ENCODE results near the gene ADGRV1.
"Not testable (repeated sequence)": the region's sequence is repeated elsewhere in the genome, so short reads cannot be mapped to it uniquely, and the experiment has no call there.

Gene ADGRV1

DNA sequence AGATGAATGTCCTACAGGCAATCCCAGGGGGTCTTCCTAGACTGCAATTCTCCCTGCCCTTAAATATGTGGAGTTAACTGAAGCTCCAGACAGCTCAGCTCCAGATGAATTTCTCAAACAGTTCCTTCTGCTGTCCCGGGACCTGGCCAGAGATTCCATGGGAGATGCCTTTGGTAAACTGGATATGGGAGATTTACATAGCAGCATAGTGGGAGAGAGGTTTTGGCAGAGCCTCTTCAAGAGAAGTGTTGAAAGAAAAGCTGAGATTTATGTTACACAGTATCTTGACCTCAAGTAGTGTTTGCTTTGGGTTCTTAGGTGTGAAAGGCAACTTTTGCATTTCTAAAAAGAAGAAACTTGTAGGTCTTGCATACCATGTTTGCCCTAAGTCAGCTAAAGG is 459.6 kb downstream of the ADGRV1 start:
- in situ Hi-C loops (cut with HindIII; ENCODE audit: low pct_ligation_motif_present, low pct_unique_long_range_greater_than_20kb, low sequenced_read_pairs), result no loop called here
- DNase-seq, result no peak

DNA sequence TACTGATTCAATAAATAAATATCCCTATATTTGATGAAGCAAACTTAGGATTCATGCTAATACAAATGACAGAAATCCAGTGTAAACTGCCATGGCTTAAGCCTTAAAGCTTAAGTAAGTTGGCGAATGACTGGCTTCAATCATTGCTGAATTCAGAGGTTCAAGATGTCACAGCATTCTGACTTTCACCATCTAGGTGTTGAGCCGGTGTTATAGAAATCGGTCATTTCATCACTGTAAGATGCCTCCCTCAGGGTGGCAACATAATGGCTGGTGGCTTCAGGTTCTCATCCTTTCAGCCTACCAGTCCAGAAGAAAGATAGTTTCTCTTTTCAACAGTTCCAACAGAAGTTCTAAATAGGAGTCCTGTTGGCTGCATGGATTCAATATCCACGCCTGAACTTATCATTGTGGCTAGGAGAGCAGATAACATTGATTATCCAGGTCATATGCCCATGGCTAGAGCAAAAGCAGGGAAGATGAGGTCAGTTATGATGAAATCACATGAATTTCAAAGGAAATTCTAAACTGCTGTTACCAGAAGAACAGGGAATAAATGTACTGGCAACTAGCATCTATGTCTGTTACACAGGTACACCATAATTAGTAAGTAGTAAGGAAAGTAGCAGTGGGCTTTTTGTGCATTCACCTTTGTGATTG is 460.2 kb downstream of the ADGRV1 start:
- in situ Hi-C loops (cut with HindIII; ENCODE audit: low pct_ligation_motif_present, low pct_unique_long_range_greater_than_20kb, low sequenced_read_pairs), result no loop called here
- DNase-seq, result no peak

DNA sequence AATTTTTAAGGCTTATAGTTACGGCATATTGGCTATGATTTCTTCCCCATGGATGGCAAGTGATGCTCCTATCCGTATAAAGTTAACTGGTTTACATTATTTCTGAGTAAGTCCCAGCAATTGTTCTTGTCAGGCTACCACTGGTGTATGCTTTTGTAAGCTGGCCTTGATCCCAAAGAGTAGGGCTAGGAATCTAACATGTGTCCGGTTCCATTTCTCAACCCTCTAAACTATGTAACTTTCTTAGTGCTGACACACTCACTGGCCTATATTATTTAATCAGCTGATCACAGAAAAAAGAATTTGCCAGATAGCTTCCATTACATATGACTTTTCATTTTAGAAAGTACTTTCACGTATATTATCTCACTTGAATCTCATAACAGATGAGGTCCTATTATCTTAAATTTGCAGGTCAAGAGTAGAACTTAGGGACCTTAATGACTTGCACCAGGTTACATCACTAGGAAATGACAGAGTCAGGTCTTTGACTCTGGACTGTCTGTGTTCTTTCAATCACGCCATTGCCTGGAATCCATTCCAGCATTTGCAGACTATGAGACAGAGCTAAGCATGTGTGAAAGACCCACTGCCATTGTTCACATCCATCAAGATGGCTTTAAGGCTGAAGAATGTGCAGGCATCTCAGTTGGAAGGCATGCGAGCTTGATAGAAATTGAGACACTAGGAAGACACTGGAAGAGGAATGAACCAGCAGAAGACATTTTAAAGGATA is 461.6 kb downstream of the ADGRV1 start:
- no peak for DNase-seq
- in situ Hi-C loops (cut with HindIII; ENCODE audit: low pct_ligation_motif_present, low pct_unique_long_range_greater_than_20kb, low sequenced_read_pairs), result no loop called here

DNA sequence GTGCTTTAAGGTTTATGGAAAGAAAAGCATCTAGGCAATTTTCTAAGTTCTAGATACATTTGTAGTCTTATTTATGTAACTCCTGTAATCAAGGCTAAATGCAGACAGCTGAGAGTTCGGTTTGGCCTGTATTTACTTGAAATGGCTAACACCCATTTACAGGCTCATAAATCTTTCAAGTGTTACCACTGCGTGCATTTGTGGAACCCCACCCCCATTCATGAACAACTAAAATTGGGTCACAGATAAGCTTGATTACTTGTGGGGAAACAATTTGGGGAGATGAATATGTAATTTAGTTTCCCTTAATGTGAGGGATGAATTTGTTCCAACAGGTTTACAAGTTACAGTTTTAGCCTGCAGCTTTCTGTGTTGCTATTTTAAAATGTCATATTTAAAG is 463.9 kb downstream of the ADGRV1 start:
- no peak for DNase-seq
- in situ Hi-C loops (cut with HindIII; ENCODE audit: low pct_ligation_motif_present, low pct_unique_long_range_greater_than_20kb, low sequenced_read_pairs), result no loop called here

DNA sequence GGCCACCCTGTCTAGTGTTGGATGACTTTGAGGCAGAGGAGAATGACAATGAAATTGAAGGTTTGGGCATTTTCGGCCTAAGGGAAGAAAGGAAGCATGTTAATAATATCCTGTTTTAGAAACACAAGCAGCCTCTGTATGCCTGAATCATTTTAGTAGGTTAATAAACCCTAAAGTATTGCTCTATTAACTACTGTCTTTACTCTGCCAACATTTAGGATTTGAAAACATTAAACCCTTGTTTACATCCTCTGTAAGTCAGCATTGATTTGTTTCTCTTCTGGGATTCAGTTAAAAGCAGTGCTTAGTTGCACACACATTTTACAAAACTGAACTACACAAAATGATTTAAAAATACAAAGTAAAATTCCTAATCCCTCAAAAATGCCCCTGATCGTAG is 465.6 kb downstream of the ADGRV1 start:
- in situ Hi-C loops (cut with HindIII; ENCODE audit: low pct_ligation_motif_present, low pct_unique_long_range_greater_than_20kb, low sequenced_read_pairs), result no loop called here
- no peak for DNase-seq

DNA sequence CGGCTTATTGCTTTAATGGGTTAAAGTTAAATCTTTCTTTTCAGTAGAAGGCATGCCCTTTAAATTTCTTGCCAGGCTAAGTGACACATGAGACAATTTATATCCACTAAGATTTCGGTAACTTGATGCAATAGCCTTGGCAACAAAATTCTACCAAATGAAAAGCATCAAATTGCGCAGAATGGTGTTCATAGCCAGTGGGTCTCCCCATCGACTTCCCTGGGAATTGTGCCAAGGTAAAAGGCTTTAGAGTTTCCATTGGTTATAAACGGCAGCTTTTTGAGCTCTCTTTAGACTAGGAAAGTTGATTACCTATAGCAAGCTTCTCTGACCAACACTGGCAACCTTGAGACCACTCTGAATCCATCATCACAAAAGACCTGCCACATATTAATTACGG is 466.1 kb downstream of the ADGRV1 start:
- in situ Hi-C loops (cut with HindIII; ENCODE audit: low pct_ligation_motif_present, low pct_unique_long_range_greater_than_20kb, low sequenced_read_pairs), result no loop called here
- no peak for DNase-seq

DNA sequence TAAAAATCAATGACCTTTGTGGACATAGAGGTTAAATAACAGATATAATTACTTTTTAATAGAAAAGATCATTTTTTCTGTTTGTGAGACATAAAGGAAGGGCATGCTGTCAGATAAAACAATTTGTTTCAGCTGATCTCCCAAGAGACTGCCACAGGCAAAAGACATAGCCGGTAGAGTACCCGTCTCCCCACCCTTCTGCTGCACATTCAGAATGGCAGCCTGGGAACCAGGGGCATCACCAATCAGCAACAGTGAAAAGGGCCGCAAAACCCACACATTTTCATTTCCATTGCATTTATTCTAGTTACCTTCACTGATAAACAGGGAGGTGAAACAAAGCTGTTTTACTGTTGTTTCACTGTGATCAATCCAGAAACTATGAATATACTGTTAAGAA is 466.9 kb downstream of the ADGRV1 start:
- in situ Hi-C loops (cut with HindIII; ENCODE audit: low pct_ligation_motif_present, low pct_unique_long_range_greater_than_20kb, low sequenced_read_pairs), result no loop called here
- no peak for DNase-seq

DNA sequence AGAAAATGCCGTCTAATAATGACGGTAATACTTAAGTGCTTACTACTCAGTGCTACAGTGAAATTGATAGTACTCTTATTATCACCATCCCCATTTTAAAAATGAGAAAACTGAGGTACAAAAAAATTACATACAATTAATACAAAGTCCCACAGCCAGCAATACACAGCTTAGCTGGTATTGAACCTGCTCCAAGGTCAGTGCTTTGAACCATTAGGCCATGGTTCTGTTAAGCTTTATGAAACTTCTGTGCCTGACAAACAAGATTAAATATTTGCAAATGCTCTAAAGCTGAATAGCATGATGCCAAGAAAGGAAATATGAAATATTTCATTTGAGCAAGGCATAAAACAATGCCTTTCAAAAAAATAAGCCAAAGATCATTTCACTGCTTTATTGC is 467.4 kb downstream of the ADGRV1 start:
- in situ Hi-C loops (cut with HindIII; ENCODE audit: low pct_ligation_motif_present, low pct_unique_long_range_greater_than_20kb, low sequenced_read_pairs), result no loop called here
- DNase-seq, result no peak

DNA sequence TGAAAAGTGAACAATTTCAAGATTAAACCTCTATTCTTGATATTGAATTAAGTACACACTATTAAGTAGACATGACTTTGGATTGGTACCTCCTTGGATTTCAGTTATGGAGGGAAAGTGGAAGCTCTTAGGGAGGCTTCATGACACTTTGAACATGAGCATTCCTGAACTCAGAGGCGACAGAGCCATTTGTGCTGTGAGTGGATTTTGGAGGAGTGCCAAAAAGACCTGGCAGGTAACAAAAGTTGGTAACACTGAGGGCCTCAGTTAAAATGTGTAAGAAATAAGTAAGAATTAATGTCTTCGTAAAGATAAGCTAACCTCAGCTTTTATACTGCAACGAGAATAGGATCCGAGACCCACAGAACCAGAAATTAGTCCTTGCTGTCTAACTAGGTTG is 467.9 kb downstream of the ADGRV1 start:
- DNase-seq, result no peak
- in situ Hi-C loops (cut with HindIII; ENCODE audit: low pct_ligation_motif_present, low pct_unique_long_range_greater_than_20kb, low sequenced_read_pairs), result no loop called here

DNA sequence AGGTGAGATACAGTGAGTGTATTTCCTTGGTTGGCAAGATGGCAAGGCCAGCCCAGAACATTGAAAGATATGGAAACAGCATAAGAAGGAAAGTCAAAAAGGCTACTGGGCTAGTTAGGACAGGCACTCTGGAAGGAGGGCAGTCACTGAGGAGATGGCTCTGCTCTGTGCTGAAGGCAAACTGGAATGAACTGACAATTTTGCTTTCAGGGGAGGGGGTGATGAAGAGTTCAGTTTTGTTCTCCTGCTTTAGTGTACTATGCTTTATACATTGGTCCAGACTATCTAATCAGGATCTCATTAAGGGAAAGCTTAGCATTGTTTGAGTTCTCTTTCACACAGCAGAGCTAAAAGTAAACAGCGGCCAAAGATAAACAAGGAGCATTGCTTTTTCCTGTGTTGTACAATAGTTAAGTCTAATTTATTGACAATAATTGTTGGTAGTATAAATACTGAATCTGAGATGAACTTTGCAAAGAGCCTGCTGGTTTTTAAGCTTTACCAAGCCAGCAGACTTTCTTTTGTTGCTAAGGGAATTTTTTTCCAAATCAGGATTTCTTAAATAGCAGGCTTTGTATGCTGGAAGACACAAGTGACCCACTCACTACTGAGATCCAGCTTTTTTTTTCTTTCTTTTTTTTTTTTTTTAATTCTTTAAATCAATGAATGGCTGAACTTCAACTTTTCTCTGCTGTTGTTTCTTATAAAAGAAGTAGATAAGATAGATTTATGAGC is 469.0 kb downstream of the ADGRV1 start:
- no peak for DNase-seq
- in situ Hi-C loops (cut with HindIII; ENCODE audit: low pct_ligation_motif_present, low pct_unique_long_range_greater_than_20kb, low sequenced_read_pairs), result no loop called here

DNA sequence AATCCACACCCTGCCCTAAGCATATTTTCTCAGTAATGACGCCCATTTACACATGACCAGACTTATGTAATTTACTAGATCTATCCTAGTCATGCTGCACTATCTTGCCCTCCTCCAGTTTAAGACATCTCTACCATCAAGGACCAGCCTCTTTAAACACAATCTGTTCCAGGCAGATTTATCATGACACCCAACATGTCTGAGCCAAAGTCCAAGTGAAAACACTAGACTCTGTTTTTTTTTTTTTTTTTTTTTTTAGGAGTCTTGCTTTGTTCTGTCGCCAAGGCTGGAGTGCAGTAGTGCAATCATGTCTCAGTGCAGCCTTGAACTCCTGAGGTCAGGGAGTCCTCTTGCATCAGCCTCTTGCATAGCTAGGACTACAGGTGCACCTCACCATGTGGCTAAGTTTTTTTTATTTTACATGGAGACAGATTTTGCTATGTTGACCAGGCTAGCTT is 469.9 kb downstream of the ADGRV1 start:
- no peak for DNase-seq
- in situ Hi-C loops (cut with HindIII; ENCODE audit: low pct_ligation_motif_present, low pct_unique_long_range_greater_than_20kb, low sequenced_read_pairs), result no loop called here

DNA sequence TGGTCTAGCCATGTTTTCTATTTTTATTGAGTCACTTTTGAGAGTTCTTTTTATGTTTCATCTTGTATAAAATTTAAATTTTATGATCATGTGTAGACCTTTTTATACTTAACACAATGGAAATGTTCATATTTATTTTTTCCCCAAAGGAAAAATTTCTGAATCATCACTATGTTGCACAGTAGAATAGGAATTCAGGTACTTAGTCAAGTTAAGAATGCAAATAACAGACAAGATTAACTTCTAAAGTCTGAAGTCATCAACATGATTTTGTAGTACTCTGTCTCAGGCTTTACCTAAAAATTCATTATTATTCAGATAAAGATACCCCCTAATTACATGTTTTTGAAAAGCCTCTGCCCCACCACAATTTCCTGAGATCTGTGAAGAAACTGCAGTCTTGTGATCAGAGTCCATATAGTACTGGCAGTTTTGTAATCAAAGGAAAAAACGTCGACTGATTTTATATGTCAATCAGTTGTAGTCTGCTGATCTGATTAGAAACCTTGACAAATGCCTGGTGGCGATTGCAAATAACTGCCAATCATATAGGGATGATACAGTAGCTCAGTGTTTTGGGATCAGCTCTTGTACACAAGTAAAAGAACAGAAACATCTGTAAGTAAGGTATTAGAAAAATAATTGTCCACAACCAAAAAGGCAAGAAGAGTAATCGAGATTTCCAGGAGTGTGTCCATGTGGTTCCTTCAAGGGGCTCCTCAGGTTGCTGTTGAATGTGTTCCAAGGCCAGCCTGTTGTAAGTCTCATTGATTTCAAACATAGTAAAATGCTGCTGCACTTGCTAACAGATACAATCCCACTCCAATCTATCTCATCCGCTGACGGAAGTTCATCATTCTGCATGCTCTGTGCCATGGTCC is 472.2 kb downstream of the ADGRV1 start:
- DNase-seq, result no peak
- in situ Hi-C loops (cut with HindIII; ENCODE audit: low pct_ligation_motif_present, low pct_unique_long_range_greater_than_20kb, low sequenced_read_pairs), result no loop called here

DNA sequence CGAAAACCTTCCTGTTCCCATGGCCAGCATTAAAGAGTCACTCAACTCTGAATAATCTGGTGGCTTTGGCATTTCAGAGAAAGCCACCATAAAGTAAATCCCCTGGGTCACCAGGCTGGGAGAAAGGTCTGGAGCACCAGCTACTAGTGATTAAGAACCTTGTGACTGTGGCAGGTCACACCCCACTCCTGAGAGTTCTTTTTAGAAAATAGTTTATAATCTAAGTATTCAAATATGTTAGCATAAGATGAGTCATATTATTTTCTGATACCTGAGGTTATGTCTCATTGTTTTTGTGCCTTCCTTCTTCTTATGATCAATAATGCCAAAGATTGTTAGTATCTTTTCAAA is 472.8 kb downstream of the ADGRV1 start:
- DNase-seq, result no peak
- in situ Hi-C loops (cut with HindIII; ENCODE audit: low pct_ligation_motif_present, low pct_unique_long_range_greater_than_20kb, low sequenced_read_pairs), result no loop called here

DNA sequence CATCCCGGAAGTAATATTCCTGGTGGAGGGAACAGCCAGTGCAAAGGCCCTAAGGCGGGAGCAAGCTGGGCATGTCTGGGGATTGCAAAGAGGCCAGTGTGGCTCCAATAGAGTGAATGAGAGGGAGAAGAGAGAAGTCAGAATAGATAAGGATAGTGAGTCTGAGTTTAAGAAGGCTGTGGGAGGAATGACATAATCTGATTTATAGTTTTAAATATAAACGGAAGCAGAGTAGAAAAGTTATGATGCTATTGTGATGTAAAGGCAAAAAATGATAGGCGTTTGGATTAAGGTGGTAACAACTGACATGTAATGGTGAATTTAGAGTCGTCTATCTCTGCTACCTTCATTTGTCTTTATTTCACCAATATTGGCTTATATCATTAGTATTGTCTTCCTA is 473.5 kb downstream of the ADGRV1 start:
- DNase-seq, result no peak
- in situ Hi-C loops (cut with HindIII; ENCODE audit: low pct_ligation_motif_present, low pct_unique_long_range_greater_than_20kb, low sequenced_read_pairs), result no loop called here

DNA sequence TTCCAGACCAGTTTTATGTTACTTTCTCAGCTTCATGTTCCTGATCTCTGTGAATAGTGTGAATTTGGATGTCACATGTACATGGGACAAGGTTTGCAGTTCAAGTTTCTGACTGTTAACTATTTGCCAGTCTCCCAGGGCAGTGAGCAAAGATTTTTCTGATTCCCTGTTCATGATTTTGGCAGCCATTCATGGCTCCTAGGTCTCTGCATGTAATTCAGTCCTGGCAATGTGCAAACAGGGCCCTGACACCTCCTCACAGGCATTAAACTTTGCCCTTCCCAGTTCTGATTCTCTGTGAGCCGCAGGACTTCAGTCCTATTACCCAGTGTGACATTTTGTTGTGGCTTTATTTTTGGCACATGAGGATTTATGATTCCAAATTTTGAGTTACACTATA is 474.8 kb downstream of the ADGRV1 start:
- in situ Hi-C loops (cut with HindIII; ENCODE audit: low pct_ligation_motif_present, low pct_unique_long_range_greater_than_20kb, low sequenced_read_pairs), result no loop called here

DNA sequence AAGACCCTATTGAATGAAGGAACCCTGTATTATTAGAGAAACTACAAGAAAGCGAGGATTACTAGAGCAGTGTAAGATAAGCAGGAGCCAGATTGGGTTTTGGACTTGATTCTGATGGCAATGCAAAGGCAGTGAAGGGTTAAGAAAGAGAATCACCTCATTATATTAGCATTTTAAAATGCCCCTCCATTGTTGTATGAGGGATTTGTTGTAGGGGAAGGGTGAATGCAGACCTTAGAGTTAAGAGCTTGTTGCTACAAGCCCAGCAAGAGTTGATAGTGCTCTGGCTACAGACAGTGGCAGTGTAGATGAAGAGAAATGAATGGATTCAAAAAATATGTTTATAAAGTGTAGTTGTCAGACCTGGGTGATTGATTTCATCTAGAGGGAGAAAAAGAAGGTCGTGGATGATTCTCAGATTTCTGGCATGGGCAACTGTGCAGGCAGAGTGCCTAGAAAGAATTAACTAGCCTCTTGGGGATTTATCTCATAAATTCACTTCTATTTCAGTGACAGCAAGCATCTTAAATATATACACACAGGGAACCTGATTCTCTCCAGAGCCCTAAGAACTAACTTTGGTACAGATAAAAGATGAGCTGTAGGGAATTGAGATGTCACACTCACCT is 479.7 kb downstream of the ADGRV1 start:
- in situ Hi-C loops (cut with HindIII; ENCODE audit: low pct_ligation_motif_present, low pct_unique_long_range_greater_than_20kb, low sequenced_read_pairs), result no loop called here
- DNase-seq, result no peak

More for the DNA sequence above, 474.8 kb downstream of the ADGRV1 start:
- no peak for DNase-seq

DNA sequence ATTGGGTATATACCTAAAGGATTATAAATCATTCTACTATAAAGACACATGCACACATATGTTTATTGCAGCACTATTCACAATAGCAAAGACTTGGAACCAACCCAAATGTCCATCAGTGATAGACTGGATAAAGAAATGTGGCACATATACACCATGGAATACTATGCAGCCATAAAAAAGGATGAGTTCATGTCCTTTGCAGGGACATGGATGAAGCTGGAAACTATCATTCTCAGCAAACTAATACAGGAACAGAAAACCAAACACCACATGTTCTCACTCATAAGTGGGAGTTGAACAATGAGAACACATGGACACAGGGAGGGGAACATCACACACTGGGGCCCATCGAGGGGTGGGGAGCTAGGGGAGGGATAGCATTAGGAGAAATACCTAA is 482.5 kb downstream of the ADGRV1 start:
- DNase-seq; in situ Hi-C loops (cut with HindIII; ENCODE audit: low pct_ligation_motif_present, low pct_unique_long_range_greater_than_20kb, low sequenced_read_pairs): not testable (repeated sequence)

DNA sequence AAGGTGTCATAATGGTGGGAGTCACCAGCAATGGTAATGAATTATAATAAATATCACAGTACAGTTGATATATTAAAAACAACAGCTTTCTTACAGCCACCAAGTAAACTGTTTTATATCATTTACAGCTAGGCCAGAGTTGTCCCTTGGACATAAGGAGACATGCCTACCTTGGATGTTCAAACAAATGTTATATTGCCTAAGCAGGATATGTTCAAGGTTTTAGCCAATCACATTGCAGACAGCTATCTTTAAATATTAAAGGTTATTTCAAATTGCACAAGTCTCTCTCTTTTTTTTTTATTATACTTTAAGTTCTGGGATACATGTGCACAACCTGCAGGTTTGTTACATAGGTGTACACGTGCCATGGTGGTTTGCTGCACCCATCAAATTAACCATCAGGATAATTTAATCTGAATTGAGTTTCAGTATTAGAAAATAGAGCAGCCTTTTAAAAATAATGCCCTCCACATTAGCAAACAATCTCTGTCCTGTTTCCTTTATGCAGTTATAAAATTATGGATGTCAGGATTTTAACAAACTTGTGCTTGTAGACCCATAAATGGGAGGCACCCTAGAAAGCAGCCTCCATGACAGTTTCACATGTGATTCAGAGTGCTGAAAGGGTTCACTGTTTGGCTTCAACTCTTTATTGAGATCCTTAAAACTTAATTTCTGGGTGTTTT is 483.8 kb downstream of the ADGRV1 start:
- DNase-seq, result no peak
- in situ Hi-C loops (cut with HindIII; ENCODE audit: low pct_ligation_motif_present, low pct_unique_long_range_greater_than_20kb, low sequenced_read_pairs), result no loop called here
